Activated CD8-positive, alpha-beta T cell treated with anti-CD3 and anti-CD28 coated beads, Interleukin-2, amount 10 ng/mL, durations not matched to agents 7 days and 5 days (primary cell): ENCODE measurements around the gene GALNT2. TPM values are rescaled to one million over a fixed set of nuclear protein-coding genes. Genes with fewer than 3 reads are reported as not detected.
A peak's percentile ranks its signal among the peaks of the same experiment; 100 is the strongest.

Experiments used
- ATAC-seq: fragments of 150-1000 bp; cut with Tn5 transposase; one replicate; pipeline ENCODE4 v1.10.0; 2021; ENCODE audit warnings: moderate library complexity
- CTCF ChIA-PET: fragments of 350-600 bp; sonication (Branson Sonifier 250); formaldehyde crosslinking; loops from one replicate; lab custom pipeline; 2021; ENCODE audit warnings: antibody characterized with exemption; lab: Charles Lee
- POLR2A ChIA-PET: fragments of 350-600 bp; sonication (Branson Sonifier 250); formaldehyde crosslinking; loops from one replicate; lab custom pipeline; 2021; ENCODE audit warnings: antibody characterized with exemption; lab: Charles Lee
- DNase-seq: peaks from one replicate; pipeline ENCODE4 v3.0.0-alpha.2; 2020
- H3K27ac Mint-ChIP-seq: one replicate; pipeline ENCODE4 v1.8.0; 2021; ENCODE audit warnings: mild to moderate bottlenecking, mixed read lengths
- H3K27me3 Mint-ChIP-seq: one replicate; pipeline ENCODE4 v1.8.0; 2021; ENCODE audit warnings: low read depth, mixed read lengths
- H3K36me3 Mint-ChIP-seq: one replicate; pipeline ENCODE4 v1.8.0; 2021; ENCODE audit warnings: low read depth, mixed read lengths
- H3K4me1 Mint-ChIP-seq: one replicate; pipeline ENCODE4 v1.8.0; 2021; ENCODE audit warnings: low read depth, mixed read lengths
- H3K4me3 Mint-ChIP-seq: one replicate; pipeline ENCODE4 v1.8.0; 2021; ENCODE audit warnings: mild to moderate bottlenecking, mixed read lengths
- H3K9me3 Mint-ChIP-seq: one replicate; pipeline ENCODE4 v1.8.0; 2022; ENCODE audit warnings: mixed read lengths; ENCODE audit not compliant: insufficient read depth
- total RNA-seq, 2 experiments: library from RNA; stranded (reverse); gene quantifications; one replicate each; pipeline ENCODE4 v1.2.3, GENCODE V29; 2021

Gene GALNT2
- total RNA-seq, 2 experiments from 2014 or later: 20.7 to 21.2 TPM

GRCh38 chr1:230074270-230074669, 7.2 kb downstream of the GALNT2 start:
- DNase-seq: no peak
- no peaks in the 10 kb centered on the region for H3K9me3 Mint-ChIP-seq
- POLR2A ChIA-PET: no interaction called here
- no peak for ATAC-seq
- no peak overlapping the region for H3K27ac Mint-ChIP-seq
- no peak overlapping the region for H3K4me3 Mint-ChIP-seq
- peaks cover 9% of the 10 kb centered on the region for H3K36me3 Mint-ChIP-seq
- CTCF ChIA-PET: interaction anchor here (1.0 kb wide), 1 partner anchor 13 kb away, joined by 4 read pairs; no protein-coding TSS in a partner anchor
- no peaks in the 10 kb centered on the region for H3K27me3 Mint-ChIP-seq
- H3K4me1 Mint-ChIP-seq: peaks cover 31% of the 10 kb centered on the region

- H3K9me3 Mint-ChIP-seq: no peaks in the 10 kb centered on the region
- DNase-seq (no peak), ATAC-seq (no peak)
- ChIA-PET CTCF (no interaction called here), POLR2A (no interaction called here)
- H3K4me1 Mint-ChIP-seq: peaks cover 26% of the 10 kb centered on the region
- H3K27ac Mint-ChIP-seq: no peak overlapping the region
- no peak overlapping the region for H3K4me3 Mint-ChIP-seq
- H3K27me3 Mint-ChIP-seq: no peaks in the 10 kb centered on the region
- H3K36me3 Mint-ChIP-seq: peaks cover 9% of the 10 kb centered on the region
These were observed 7.7 kb downstream of the GALNT2 start for GRCh38 chr1:230074762-230075161.

- Mint-ChIP-seq H3K27me3 (no peaks in the 10 kb centered on the region), H3K36me3 (peaks cover 9% of the 10 kb centered on the region), H3K9me3 (no peaks in the 10 kb centered on the region), H3K27ac (no peak overlapping the region), H3K4me1 (peaks cover 21% of the 10 kb centered on the region), H3K4me3 (no peak overlapping the region)
- POLR2A ChIA-PET: no interaction called here
- CTCF ChIA-PET: interaction anchor here (1.2 kb wide), 1 partner anchor 192 kb away, joined by 3 read pairs; no protein-coding TSS in a partner anchor
- no peak for DNase-seq
- ATAC-seq: no peak
These were observed 9.1 kb downstream of the GALNT2 start for GRCh38 chr1:230076121-230076520.

GRCh38 chr1:230077011-230077410, 10.0 kb downstream of the GALNT2 start:
- no peaks in the 10 kb centered on the region for H3K27me3 Mint-ChIP-seq
- H3K27ac Mint-ChIP-seq: no peak overlapping the region
- ATAC-seq (no peak), DNase-seq (no peak)
- ChIA-PET CTCF (no interaction called here), POLR2A (interaction anchor here (1.0 kb wide), 1 partner anchor 64 kb away, joined by 3 read pairs; no protein-coding TSS in a partner anchor)
- no peak overlapping the region for H3K4me3 Mint-ChIP-seq
- H3K4me1 Mint-ChIP-seq: peaks cover 18% of the 10 kb centered on the region
- no peaks in the 10 kb centered on the region for H3K9me3 Mint-ChIP-seq
- H3K36me3 Mint-ChIP-seq: peaks cover 12% of the 10 kb centered on the region

GRCh38 chr1:230077436-230078213, 10.6 kb downstream of the GALNT2 start:
- Mint-ChIP-seq H3K27me3 (no peaks in the 10 kb centered on the region), H3K4me1 (peaks cover 22% of the 10 kb centered on the region), H3K9me3 (no peaks in the 10 kb centered on the region), H3K36me3 (peaks cover 16% of the 10 kb centered on the region), H3K27ac (no peak overlapping the region), H3K4me3 (no peak overlapping the region)
- DNase-seq (no peak), ATAC-seq (no peak)
- ChIA-PET CTCF (interaction anchor here (1.6 kb wide), 2 partner anchors 9 to 417 kb away, joined by 3 to 5 read pairs; no protein-coding TSS in a partner anchor), POLR2A (interaction anchor here (1.0 kb wide), 1 partner anchor 63 kb away, joined by 3 read pairs; no protein-coding TSS in a partner anchor)

GRCh38 chr1:230079199-230080024, 12.4 kb downstream of the GALNT2 start:
- DNase-seq (no peak), ATAC-seq (no peak)
- ChIA-PET CTCF (interaction anchor here (0.9 to 1.6 kb wide), 3 partner anchors 10 to 419 kb away, joined by 3 to 5 read pairs (median 3); no protein-coding TSS in a partner anchor), POLR2A (interaction anchor here (1.1 to 1.2 kb wide), 2 partner anchors 9 to 13 kb away, joined by 3 to 6 read pairs; no protein-coding TSS in a partner anchor)
- H3K9me3 Mint-ChIP-seq: no peaks in the 10 kb centered on the region
- H3K27me3 Mint-ChIP-seq: no peaks in the 10 kb centered on the region
- peaks cover 38% of the 10 kb centered on the region for H3K4me1 Mint-ChIP-seq
- no peak overlapping the region for H3K4me3 Mint-ChIP-seq
- H3K27ac Mint-ChIP-seq: no peak overlapping the region
- peaks cover 19% of the 10 kb centered on the region for H3K36me3 Mint-ChIP-seq

- Mint-ChIP-seq H3K27me3 (no peaks in the 10 kb centered on the region), H3K4me1 (peaks cover 43% of the 10 kb centered on the region), H3K4me3 (no peak overlapping the region), H3K36me3 (peaks cover 19% of the 10 kb centered on the region), H3K27ac (no peak overlapping the region), H3K9me3 (no peaks in the 10 kb centered on the region)
- ATAC-seq (no peak), DNase-seq (no peak)
- ChIA-PET POLR2A (interaction anchor here (0.7 to 1.2 kb wide), 3 partner anchors 11 to 134 kb away, joined by 3 to 6 read pairs (median 3); no protein-coding TSS in a partner anchor), CTCF (no interaction called here)
These were observed 13.8 kb downstream of the GALNT2 start for GRCh38 chr1:230080822-230081221.

GRCh38 chr1:230081751-230082150, 14.7 kb downstream of the GALNT2 start:
- H3K27ac Mint-ChIP-seq: no peak overlapping the region
- H3K27me3 Mint-ChIP-seq: no peaks in the 10 kb centered on the region
- H3K36me3 Mint-ChIP-seq: peaks cover 15% of the 10 kb centered on the region
- ChIA-PET CTCF (interaction anchor here (0.6 kb wide), 1 partner anchor 12 kb away, joined by 4 read pairs; no protein-coding TSS in a partner anchor), POLR2A (interaction anchor here (0.6 kb wide), 1 partner anchor 81 kb away, joined by 3 read pairs; no protein-coding TSS in a partner anchor)
- H3K4me1 Mint-ChIP-seq: peaks cover 35% of the 10 kb centered on the region
- no peak for ATAC-seq
- no peak for DNase-seq
- no peak overlapping the region for H3K4me3 Mint-ChIP-seq
- H3K9me3 Mint-ChIP-seq: no peaks in the 10 kb centered on the region

GRCh38 chr1:230082211-230082610, 15.2 kb downstream of the GALNT2 start:
- H3K27me3 Mint-ChIP-seq: no peaks in the 10 kb centered on the region
- ATAC-seq: no peak
- H3K27ac Mint-ChIP-seq: no peak overlapping the region
- CTCF ChIA-PET: interaction anchor here (0.6 kb wide), 1 partner anchor 13 kb away, joined by 4 read pairs; no protein-coding TSS in a partner anchor
- H3K9me3 Mint-ChIP-seq: no peaks in the 10 kb centered on the region
- H3K4me3 Mint-ChIP-seq: no peak overlapping the region
- DNase-seq: no peak
- POLR2A ChIA-PET: no interaction called here
- peaks cover 11% of the 10 kb centered on the region for H3K36me3 Mint-ChIP-seq
- H3K4me1 Mint-ChIP-seq: peaks cover 34% of the 10 kb centered on the region

- peaks cover 33% of the 10 kb centered on the region for H3K4me1 Mint-ChIP-seq
- DNase-seq (no peak), ATAC-seq (no peak)
- H3K9me3 Mint-ChIP-seq: no peaks in the 10 kb centered on the region
- CTCF ChIA-PET: no interaction called here
- H3K4me3 Mint-ChIP-seq: no peak overlapping the region
- peak overlapping the region; percentile 71 for H3K27ac Mint-ChIP-seq
- H3K36me3 Mint-ChIP-seq: peaks cover 11% of the 10 kb centered on the region
- POLR2A ChIA-PET: no interaction called here
- no peaks in the 10 kb centered on the region for H3K27me3 Mint-ChIP-seq
These were observed 16.0 kb downstream of the GALNT2 start for GRCh38 chr1:230083053-230083452.

GRCh38 chr1:230083746-230084407, 16.8 kb downstream of the GALNT2 start:
- peaks cover 36% of the 10 kb centered on the region for H3K4me1 Mint-ChIP-seq
- peak overlapping the region; percentile 71 for H3K27ac Mint-ChIP-seq
- no peak for ATAC-seq
- no peak overlapping the region for H3K4me3 Mint-ChIP-seq
- H3K36me3 Mint-ChIP-seq: peaks cover 11% of the 10 kb centered on the region
- H3K27me3 Mint-ChIP-seq: no peaks in the 10 kb centered on the region
- DNase-seq: peak; percentile 17
- CTCF ChIA-PET: interaction anchor here (0.7 kb wide), 1 partner anchor 37 kb away, joined by 3 read pairs; no protein-coding TSS in a partner anchor
- H3K9me3 Mint-ChIP-seq: no peaks in the 10 kb centered on the region
- POLR2A ChIA-PET: no interaction called here
